Coronary artery (tissue), 2 donors: ENCODE results near the gene FBN3.

Experiments
- DNase-seq: peaks from one replicate; pipeline ENCODE4 v3.0.0-alpha.2; 2017; ENCODE audit warnings: low spot score
- H3K27ac ChIP-seq, 2 donors: fragments of 200-600 bp; sonication (generic); one replicate each; pipeline ENCODE4 v1.5.1; 2016 to 2019
- H3K4me3 ChIP-seq: fragments of 200-600 bp; sonication (generic); 2 replicates; pipeline ENCODE4 v1.5.1; 2016; ENCODE audit warnings: mild to moderate bottlenecking, moderate library complexity
- CTCF ChIP-seq: fragments of 200-600 bp; sonication (generic); IDR thresholded peaks from one replicate; pipeline ENCODE4 v1.5.1; 2019; ENCODE audit warnings: antibody characterized with exemption

Gene FBN3

GRCh38 chr19:8117991-8118390 is 31.4 kb downstream of the FBN3 start:
- no peak overlapping the region for H3K4me3 ChIP-seq
- no peak for DNase-seq
- no peak for TF ChIP-seq CTCF
- no peak overlapping the region for H3K27ac ChIP-seq

GRCh38 chr19:8116437-8117293 is 32.7 kb downstream of the FBN3 start:
- Histone ChIP-seq H3K4me3 (no peak overlapping the region), H3K27ac (no peak overlapping the region)
- TF ChIP-seq CTCF = no peak
- DNase-seq = no peak

DNA sequence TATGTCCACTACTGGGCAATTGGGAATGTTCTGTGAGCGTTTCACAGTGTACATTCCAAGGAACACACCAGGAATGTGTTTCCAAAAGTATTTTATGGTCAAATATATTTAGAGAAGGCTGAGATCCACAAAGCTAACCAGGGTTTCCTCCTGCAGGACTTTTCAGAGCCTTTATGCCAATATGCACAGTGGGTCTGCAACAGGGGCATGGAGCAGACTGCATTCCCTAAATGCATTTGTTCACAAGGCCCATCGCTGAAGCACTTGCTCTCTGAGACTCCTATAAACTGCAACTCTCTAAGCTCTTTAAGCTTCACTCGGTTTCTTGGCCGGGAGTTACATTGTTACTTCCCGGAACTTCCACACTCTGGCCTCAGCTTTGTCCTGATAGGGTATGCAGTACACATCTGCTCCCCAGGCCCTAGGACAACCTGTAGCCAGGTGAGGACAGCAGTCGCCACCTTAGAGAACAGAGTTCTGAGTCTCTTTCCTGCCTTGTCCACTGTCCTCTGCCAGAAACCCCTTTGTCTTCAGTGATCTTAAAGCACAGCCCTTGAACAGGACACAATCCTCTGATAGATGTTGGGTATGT is 33.5 kb downstream of the FBN3 start:
- no peak for TF ChIP-seq CTCF
- no peak overlapping the region for H3K27ac ChIP-seq
- no peak overlapping the region for H3K4me3 ChIP-seq
- no peak for DNase-seq

- Histone ChIP-seq H3K27ac (no peak overlapping the region), H3K4me3 (no peak overlapping the region)
- DNase-seq = no peak
- no peak for TF ChIP-seq CTCF
Observed at GRCh38 chr19:8113017-8113416, 36.4 kb downstream of the FBN3 start.

DNA sequence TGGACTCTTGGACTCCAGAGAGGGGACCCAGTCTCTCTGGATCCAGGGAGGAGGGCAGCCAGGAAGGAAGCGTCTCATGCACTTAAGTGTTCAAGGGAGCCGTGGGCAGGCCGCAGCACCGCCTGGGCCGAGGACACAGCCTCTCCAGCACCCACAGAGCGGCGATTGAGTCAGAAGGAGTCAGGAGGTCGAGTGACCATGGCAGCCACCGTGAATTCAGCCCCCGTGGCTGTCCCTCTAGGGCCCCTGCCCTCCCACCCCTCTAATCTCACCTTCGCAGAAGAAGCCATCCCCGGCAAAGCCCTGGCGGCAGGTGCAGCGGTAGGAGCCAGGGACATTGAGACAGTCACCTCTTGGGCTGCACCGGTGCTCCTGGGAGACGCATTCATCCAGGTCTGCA is 38.0 kb downstream of the FBN3 start:
- no peak overlapping the region for H3K27ac ChIP-seq
- TF ChIP-seq CTCF = no peak
- no peak for DNase-seq
- H3K4me3 ChIP-seq = no peak overlapping the region

GRCh38 chr19:8110931-8111330 is 38.5 kb downstream of the FBN3 start:
- no peak overlapping the region for H3K27ac ChIP-seq
- H3K4me3 ChIP-seq = no peak overlapping the region
- no peak for TF ChIP-seq CTCF
- DNase-seq = no peak
